ENCODE results near the gene SV2C. TPM values are rescaled to one million over a fixed set of nuclear protein-coding genes. Genes with fewer than 3 reads are reported as not detected.
A peak's percentile ranks its signal among the peaks of the same experiment; 100 is the strongest.

SV2C gene
- total RNA-seq, 2 donors from 2014 or later = not detected

DNA sequence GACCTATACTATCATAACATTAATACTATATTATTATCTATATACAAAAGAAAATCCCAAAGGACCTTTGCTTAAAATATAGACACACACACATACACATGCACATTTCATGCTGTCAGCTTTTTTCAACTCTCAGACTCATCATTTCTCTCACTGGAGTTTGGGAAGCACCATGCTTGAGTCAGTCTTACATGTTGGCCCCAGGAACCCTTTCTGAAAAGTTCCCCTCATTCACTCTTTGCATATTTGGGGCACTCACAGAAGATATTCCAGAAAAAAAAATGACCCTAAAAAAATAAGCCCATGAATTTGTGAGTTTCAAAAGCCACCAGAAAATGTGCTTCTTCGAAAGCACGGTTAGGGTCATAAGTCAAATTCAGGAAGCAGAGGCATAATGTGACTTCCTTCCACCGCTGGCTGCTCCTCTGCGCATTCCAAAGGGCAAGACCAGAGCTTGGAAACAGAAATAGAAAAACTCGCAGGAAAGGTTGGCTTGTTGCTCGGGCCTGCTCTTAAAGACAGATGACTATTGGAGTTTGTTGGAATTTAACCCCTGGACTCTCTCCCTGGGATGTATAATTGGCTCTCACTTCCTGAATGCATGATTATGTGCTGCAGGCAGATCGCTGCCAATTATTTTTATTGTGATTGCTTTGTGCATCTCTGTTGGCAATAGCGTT lies 190.2 kb downstream of the SV2C start:
- no peak overlapping the region for H3K27ac Mint-ChIP-seq
- TF ChIP-seq, protein P1, sequence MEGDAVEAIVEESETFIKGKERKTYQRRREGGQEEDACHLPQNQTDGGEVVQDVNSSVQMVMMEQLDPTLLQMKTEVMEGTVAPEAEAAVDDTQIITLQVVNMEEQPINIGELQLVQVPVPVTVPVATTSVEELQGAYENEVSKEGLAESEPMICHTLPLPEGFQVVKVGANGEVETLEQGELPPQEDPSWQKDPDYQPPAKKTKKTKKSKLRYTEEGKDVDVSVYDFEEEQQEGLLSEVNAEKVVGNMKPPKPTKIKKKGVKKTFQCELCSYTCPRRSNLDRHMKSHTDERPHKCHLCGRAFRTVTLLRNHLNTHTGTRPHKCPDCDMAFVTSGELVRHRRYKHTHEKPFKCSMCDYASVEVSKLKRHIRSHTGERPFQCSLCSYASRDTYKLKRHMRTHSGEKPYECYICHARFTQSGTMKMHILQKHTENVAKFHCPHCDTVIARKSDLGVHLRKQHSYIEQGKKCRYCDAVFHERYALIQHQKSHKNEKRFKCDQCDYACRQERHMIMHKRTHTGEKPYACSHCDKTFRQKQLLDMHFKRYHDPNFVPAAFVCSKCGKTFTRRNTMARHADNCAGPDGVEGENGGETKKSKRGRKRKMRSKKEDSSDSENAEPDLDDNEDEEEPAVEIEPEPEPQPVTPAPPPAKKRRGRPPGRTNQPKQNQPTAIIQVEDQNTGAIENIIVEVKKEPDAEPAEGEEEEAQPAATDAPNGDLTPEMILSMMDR (conservative IDR thresholded peaks at IDR 0.05) = no peak
- H3K9me3 Mint-ChIP-seq = no peaks in the 10 kb centered on the region
- H3K9ac ChIP-seq (ENCODE audit: extremely low read depth, low read length, poor library complexity, severe bottlenecking) = no peak overlapping the region
- peaks cover 5% of the 10 kb centered on the region for H3K4me1 Mint-ChIP-seq
- no peaks in the 10 kb centered on the region for H3K36me3 Mint-ChIP-seq (ENCODE audit: low read depth)
- no peak overlapping the region for H3K4me3 Mint-ChIP-seq
- H3K27me3 Mint-ChIP-seq (ENCODE audit: insufficient read depth) = no peaks in the 10 kb centered on the region
- no peaks in the 10 kb centered on the region for H3K36me3 ChIP-seq (ENCODE audit: control insufficient read depth, insufficient read depth, low read length)
- WGBS, 2 experiments (ENCODE audit: insufficient coverage in 1 of 2, insufficient read length in 1 of 2) = 69 to 90% methylated on average over 7 to 8 of the region's 8 CpGs
- no peaks in the 10 kb centered on the region for H3K4me1 ChIP-seq (ENCODE audit: control insufficient read depth, insufficient read depth, low read length)
- no peak overlapping the region for H3K4me3 ChIP-seq (ENCODE audit: low read length)
- no peaks in the 10 kb centered on the region for H3K9me3 ChIP-seq (ENCODE audit: control insufficient read depth, low read length)
- no peaks in the 10 kb centered on the region for H3K27me3 ChIP-seq (ENCODE audit: control insufficient read depth, insufficient read depth, low read length, poor library complexity, severe bottlenecking)
- H3K27ac ChIP-seq (ENCODE audit: low read depth, low read length) = peak overlapping the region; percentile 38
- no peak for DNase-seq

DNA sequence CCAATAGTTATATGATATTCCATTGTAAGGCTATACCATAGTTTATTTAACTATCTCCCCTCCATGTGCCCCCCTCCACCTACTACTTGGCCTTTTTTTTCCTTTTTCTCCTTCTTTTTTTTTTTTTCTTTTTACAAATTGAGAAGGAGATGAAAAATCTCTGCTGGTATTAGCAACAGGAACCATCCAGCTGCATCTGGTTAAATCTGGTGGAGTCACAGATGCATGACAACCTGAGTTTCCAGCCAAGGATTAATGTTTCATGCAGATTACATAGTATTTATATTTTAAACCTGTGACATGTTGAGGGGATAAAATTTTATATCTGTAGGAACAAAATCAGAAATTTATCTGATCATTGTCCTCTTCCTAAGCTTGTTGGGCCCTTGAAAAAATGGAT lies 191.4 kb downstream of the SV2C start:
- no peaks in the 10 kb centered on the region for H3K27me3 Mint-ChIP-seq (ENCODE audit: insufficient read depth)
- Histone ChIP-seq H3K4me1 (ENCODE audit: control insufficient read depth, insufficient read depth, low read length) (no peaks in the 10 kb centered on the region), H3K27me3 (ENCODE audit: control insufficient read depth, insufficient read depth, low read length, poor library complexity, severe bottlenecking) (no peaks in the 10 kb centered on the region), H3K36me3 (ENCODE audit: control insufficient read depth, insufficient read depth, low read length) (no peaks in the 10 kb centered on the region), H3K4me3 (ENCODE audit: low read length) (no peak overlapping the region), H3K9me3 (ENCODE audit: control insufficient read depth, low read length) (no peaks in the 10 kb centered on the region), H3K27ac (ENCODE audit: low read depth, low read length) (no peak overlapping the region), H3K9ac (ENCODE audit: extremely low read depth, low read length, poor library complexity, severe bottlenecking) (no peak overlapping the region)
- H3K9me3 Mint-ChIP-seq = no peaks in the 10 kb centered on the region
- TF ChIP-seq, protein P1 (conservative IDR thresholded peaks at IDR 0.05) = no peak
- no peak for DNase-seq
- no peak overlapping the region for H3K27ac Mint-ChIP-seq
- H3K4me3 Mint-ChIP-seq = no peak overlapping the region
- peaks cover 5% of the 10 kb centered on the region for H3K4me1 Mint-ChIP-seq
- H3K36me3 Mint-ChIP-seq (ENCODE audit: low read depth) = no peaks in the 10 kb centered on the region

DNA sequence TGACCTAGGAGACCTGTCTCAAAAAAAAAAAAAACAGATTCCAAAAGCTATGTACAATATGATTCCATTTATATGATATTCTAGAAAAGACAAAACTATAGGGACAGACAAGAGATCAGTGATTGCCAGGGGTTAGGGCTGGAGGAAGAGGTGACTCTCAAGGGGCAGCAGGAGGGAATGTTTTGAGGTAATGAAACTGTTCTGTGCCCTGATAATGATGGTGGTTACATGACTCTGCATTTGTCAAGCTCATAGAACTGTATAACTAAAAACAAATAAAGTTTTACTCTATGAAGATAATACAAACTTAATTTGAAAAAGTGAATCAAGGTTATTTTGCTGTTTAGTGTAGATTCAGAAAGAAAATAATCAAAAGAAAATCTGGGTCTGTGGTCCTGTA lies 194.6 kb downstream of the SV2C start:
- H3K36me3 Mint-ChIP-seq (ENCODE audit: low read depth) = no peaks in the 10 kb centered on the region
- Histone ChIP-seq H3K4me3 (ENCODE audit: low read length) (no peak overlapping the region), H3K9me3 (ENCODE audit: control insufficient read depth, low read length) (no peaks in the 10 kb centered on the region), H3K36me3 (ENCODE audit: control insufficient read depth, insufficient read depth, low read length) (no peaks in the 10 kb centered on the region), H3K9ac (ENCODE audit: extremely low read depth, low read length, poor library complexity, severe bottlenecking) (no peak overlapping the region), H3K27me3 (ENCODE audit: control insufficient read depth, insufficient read depth, low read length, poor library complexity, severe bottlenecking) (no peaks in the 10 kb centered on the region), H3K27ac (ENCODE audit: low read depth, low read length) (no peak overlapping the region), H3K4me1 (ENCODE audit: control insufficient read depth, insufficient read depth, low read length) (no peaks in the 10 kb centered on the region)
- H3K27me3 Mint-ChIP-seq (ENCODE audit: insufficient read depth) = no peaks in the 10 kb centered on the region
- no peaks in the 10 kb centered on the region for H3K9me3 Mint-ChIP-seq
- DNase-seq = no peak
- no peak overlapping the region for H3K4me3 Mint-ChIP-seq
- TF ChIP-seq, protein P1 (conservative IDR thresholded peaks at IDR 0.05) = no peak
- H3K4me1 Mint-ChIP-seq = peaks cover 1% of the 10 kb centered on the region
- no peak overlapping the region for H3K27ac Mint-ChIP-seq

All from endodermal cell (in vitro differentiated cells).